IPS-20b (cell line): ENCODE measurements around the gene SLAMF8.
A peak's percentile ranks its signal among the peaks of the same experiment; 100 is the strongest.

Source experiments
- H3K27ac ChIP-seq: one replicate; pipeline ENCODE4 v1.5.1; 2013; ENCODE audit warnings: low read length
- H3K27me3 ChIP-seq: 2 replicates; pipeline ENCODE4 v1.6.1; 2013; ENCODE audit warnings: mild to moderate bottlenecking, low read length, inconsistent platforms; ENCODE audit not compliant: insufficient read depth
- H3K36me3 ChIP-seq: 2 replicates; pipeline ENCODE4 v1.6.1; 2013; ENCODE audit warnings: low read depth, mild to moderate bottlenecking, inconsistent platforms, low read length, moderate library complexity; ENCODE audit not compliant: insufficient read depth
- H3K4me1 ChIP-seq: 2 replicates; pipeline ENCODE4 v1.6.1; 2013; ENCODE audit warnings: mild to moderate bottlenecking, control low read depth, inconsistent platforms, low read length, moderate library complexity; ENCODE audit not compliant: insufficient read depth
- H3K4me3 ChIP-seq: 2 replicates; pipeline ENCODE4 v1.5.1; 2013; ENCODE audit warnings: mild to moderate bottlenecking, low read length, inconsistent platforms
- H3K9ac ChIP-seq: 2 replicates; pipeline ENCODE4 v1.6.1; 2013; ENCODE audit warnings: low read depth, mild to moderate bottlenecking, inconsistent platforms, low read length, moderate library complexity
- H3K9me3 ChIP-seq: 2 replicates; pipeline ENCODE4 v1.6.1; 2013; ENCODE audit warnings: mild to moderate bottlenecking, low read depth, low read length, inconsistent platforms; ENCODE audit not compliant: insufficient read depth

SLAMF8 gene

GRCh38 chr1:159826441-159827101 lies at the start of gene SLAMF8:
TSS of gene SLAMF8 (plus strand) at chr1:159826873. CDS start at chr1:159826899, 26 bp downstream.
- Histone ChIP-seq H3K4me1 (peaks cover 2% of the 10 kb centered on the region; the same call in 1 of the 2 replicates), H3K4me3 (no peak within 1 kb of the TSS), H3K9me3 (no peaks in the 10 kb centered on the region), H3K9ac (no peak within 1 kb of the TSS), H3K27me3 (peaks cover 39% of the 10 kb centered on the region), H3K36me3 (no peaks in the 10 kb centered on the region), H3K27ac (no peak within 1 kb of the TSS)

GRCh38 chr1:159778266-159778665 lies 48.4 kb upstream of the SLAMF8 start:
- H3K4me1 ChIP-seq = no peaks in the 10 kb centered on the region
- H3K27ac ChIP-seq = no peak overlapping the region
- no peaks in the 10 kb centered on the region for H3K36me3 ChIP-seq
- no peaks in the 10 kb centered on the region for H3K9me3 ChIP-seq
- peaks cover 4% of the 10 kb centered on the region; the same call in 1 of the 2 replicates for H3K27me3 ChIP-seq
- no peak overlapping the region for H3K4me3 ChIP-seq
- no peak overlapping the region for H3K9ac ChIP-seq

DNA sequence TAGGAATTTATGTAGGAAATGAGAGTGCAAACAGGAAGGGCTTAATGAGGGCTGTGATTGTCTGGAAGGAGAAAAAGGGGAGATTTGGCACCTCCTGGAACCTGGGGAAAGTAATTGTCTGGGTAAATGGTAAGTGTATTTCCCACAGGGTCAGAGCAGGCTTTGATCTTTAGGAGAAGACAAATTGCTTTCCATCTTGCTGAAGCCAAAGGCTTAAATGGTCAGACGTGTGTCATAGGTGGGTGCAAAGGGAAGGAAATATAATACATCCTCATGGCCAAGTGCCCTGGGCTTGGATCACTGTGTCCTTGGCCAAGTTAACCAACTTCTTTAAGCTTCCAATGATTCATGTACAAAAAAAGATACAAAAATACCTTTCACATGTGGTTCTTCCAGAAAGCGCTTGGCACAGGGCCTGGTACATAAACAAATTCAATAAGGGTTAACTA lies 47.2 kb upstream of the SLAMF8 start:
- Histone ChIP-seq H3K4me1 (0 out of 2 replicates have a peak, but pooled peaks cover 4% of the 10 kb centered on the region), H3K27me3 (peaks cover 4% of the 10 kb centered on the region; the same call in 1 of the 2 replicates), H3K9me3 (no peaks in the 10 kb centered on the region), H3K4me3 (no peak overlapping the region), H3K36me3 (no peaks in the 10 kb centered on the region), H3K9ac (no peak overlapping the region), H3K27ac (no peak overlapping the region)

- Histone ChIP-seq H3K27ac (no peak within 1 kb of the TSS), H3K9me3 (no peaks in the 10 kb centered on the region), H3K4me1 (0 out of 2 replicates have a peak, but pooled peaks cover 4% of the 10 kb centered on the region), H3K36me3 (no peaks in the 10 kb centered on the region), H3K4me3 (peak within 1 kb of the TSS; percentile 69; the same call in 1 of the 2 replicates), H3K9ac (no peak within 1 kb of the TSS; the same call in 1 of the 2 replicates), H3K27me3 (peaks cover 4% of the 10 kb centered on the region; the same call in 1 of the 2 replicates)
Measured at GRCh38 chr1:159780583-159781582, 45.8 kb upstream of the SLAMF8 start, which contains the start of gene DUSP23. TSS of gene DUSP23 (plus strand) at chr1:159780962. CDS start at chr1:159781101, 139 bp downstream.

DNA sequence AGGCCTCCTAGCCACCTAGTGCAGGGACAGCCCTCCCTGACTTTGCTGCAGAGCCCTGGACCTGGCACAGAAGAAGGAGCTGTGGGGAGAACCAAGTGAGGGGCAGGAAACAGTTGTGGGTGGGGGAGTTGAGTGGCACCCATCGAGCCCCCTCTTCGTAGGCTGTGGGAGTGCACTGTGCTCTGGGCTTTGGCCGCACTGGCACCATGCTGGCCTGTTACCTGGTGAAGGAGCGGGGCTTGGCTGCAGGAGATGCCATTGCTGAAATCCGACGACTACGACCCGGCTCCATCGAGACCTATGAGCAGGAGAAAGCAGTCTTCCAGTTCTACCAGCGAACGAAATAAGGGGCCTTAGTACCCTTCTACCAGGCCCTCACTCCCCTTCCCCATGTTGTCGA lies 44.7 kb upstream of the SLAMF8 start:
- H3K9ac ChIP-seq = no peak overlapping the region
- no peaks in the 10 kb centered on the region for H3K9me3 ChIP-seq
- peak overlapping the region; percentile 69; the same call in 1 of the 2 replicates for H3K4me3 ChIP-seq
- peaks cover 4% of the 10 kb centered on the region; the same call in 1 of the 2 replicates for H3K27me3 ChIP-seq
- H3K36me3 ChIP-seq = no peaks in the 10 kb centered on the region
- H3K4me1 ChIP-seq = 0 out of 2 replicates have a peak, but pooled peaks cover 4% of the 10 kb centered on the region
- H3K27ac ChIP-seq = no peak overlapping the region

DNA sequence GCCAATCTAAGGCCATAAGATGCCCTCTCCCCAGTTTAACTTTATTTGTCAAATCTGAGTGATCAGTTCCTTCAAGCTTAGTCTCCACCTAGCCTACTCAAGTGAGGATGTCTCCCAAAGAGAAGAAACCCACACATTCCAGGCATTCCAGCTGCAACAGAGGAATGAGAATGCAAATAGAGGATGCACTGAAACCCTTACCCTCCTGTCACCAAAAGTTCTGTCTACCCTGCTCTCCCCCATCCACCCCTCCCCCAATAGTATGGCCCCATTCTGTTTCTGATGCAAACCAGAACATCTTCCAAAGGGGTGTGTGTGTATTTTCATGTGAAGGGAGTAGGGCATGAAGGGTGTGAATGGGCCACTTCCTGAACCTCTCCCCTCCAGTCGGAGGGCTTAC lies 42.9 kb upstream of the SLAMF8 start:
- no peak overlapping the region for H3K27ac ChIP-seq
- no peaks in the 10 kb centered on the region for H3K9me3 ChIP-seq
- no peak overlapping the region for H3K4me3 ChIP-seq
- H3K9ac ChIP-seq = no peak overlapping the region
- no peaks in the 10 kb centered on the region for H3K36me3 ChIP-seq
- H3K27me3 ChIP-seq = peaks cover 4% of the 10 kb centered on the region; the same call in 1 of the 2 replicates
- H3K4me1 ChIP-seq = 0 out of 2 replicates have a peak, but pooled peaks cover 4% of the 10 kb centered on the region

DNA sequence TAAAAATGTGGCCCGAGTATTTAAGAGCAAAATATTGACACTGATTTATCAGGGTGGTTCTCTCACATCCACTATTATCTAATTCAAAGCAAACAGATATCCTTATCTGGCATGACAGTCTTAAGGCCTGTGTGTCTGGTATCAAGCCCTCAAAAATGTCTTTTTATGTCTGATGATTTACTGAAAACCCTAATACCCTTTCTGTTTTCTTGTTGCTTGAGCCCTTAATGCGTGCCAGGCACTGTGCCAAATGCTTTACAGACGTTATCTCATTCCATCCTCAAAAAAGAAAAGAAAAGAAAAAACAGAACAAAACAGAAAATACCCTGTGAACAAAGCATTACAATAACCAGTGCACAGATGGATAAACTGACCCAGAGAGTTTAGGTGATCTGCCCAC lies 40.2 kb upstream of the SLAMF8 start:
- H3K9me3 ChIP-seq = no peaks in the 10 kb centered on the region
- H3K4me3 ChIP-seq = no peak overlapping the region
- 0 out of 2 replicates have a peak, but pooled peaks cover 4% of the 10 kb centered on the region for H3K4me1 ChIP-seq
- peaks cover 4% of the 10 kb centered on the region; the same call in 1 of the 2 replicates for H3K27me3 ChIP-seq
- H3K27ac ChIP-seq = no peak overlapping the region
- H3K9ac ChIP-seq = no peak overlapping the region
- H3K36me3 ChIP-seq = no peaks in the 10 kb centered on the region

- Histone ChIP-seq H3K4me3 (no peak overlapping the region), H3K27me3 (peaks cover under 1% of the 10 kb centered on the region; the same call in 1 of the 2 replicates), H3K27ac (no peak overlapping the region), H3K9me3 (no peaks in the 10 kb centered on the region), H3K9ac (no peak overlapping the region), H3K4me1 (0 out of 2 replicates have a peak, but pooled peaks cover 4% of the 10 kb centered on the region), H3K36me3 (no peaks in the 10 kb centered on the region)
Measured at GRCh38 chr1:159786966-159787365, 39.7 kb upstream of the SLAMF8 start.

DNA sequence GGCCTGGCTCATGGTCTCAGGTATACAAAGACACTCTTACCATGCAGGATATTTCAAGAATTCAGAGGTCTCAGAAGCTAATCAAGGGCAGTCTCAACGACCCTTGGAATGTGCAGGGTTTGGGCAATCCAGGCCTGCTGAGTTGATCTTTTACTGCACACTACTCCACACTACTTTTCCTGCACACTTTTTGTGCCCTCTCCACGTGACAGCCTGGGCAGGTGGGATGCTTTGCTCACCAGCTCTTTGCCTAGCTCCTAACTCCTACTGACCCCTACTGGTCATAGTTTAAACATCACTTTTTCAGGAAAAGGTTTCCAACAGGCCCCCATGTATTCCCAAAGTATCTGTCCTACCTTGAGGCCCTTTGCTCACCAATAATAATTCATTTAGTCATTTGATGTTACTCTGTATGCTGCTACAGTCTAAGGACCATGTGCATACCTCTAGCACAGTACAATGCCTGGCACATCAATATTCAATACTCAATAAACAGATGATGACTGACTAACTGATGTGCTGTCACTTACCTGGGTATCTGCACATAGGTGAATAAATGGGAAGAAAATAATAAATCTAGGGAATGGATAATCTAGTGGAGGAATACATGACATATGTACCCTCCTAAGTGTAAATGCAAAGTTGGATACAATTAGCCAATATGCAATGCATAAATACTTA lies 36.3 kb upstream of the SLAMF8 start:
- Histone ChIP-seq H3K9me3 (no peaks in the 10 kb centered on the region), H3K9ac (no peak overlapping the region), H3K4me3 (no peak overlapping the region), H3K36me3 (no peaks in the 10 kb centered on the region), H3K27me3 (no peaks in the 10 kb centered on the region), H3K4me1 (no peaks in the 10 kb centered on the region), H3K27ac (no peak overlapping the region)

DNA sequence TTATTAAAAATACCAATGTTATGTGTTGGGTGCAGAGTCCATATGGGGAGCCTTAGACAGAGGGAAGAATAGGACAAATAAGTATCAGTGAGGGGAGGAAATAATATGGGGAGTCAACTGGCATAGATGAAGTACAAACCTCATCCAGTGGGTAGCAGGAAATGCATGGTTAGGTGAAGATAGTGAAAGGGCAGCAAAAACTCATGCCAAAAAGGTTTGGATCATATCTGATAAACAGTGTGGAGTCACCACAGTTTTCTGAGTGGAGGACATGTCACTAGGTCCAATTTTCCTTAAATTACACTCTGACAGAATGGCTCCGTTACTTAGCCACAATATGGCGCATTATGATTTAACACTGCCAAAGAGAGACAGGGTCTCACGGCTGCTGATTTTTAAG lies 35.6 kb upstream of the SLAMF8 start:
- Histone ChIP-seq H3K9ac (no peak overlapping the region), H3K4me3 (no peak overlapping the region), H3K27ac (no peak overlapping the region), H3K4me1 (no peaks in the 10 kb centered on the region), H3K36me3 (no peaks in the 10 kb centered on the region), H3K9me3 (no peaks in the 10 kb centered on the region), H3K27me3 (no peaks in the 10 kb centered on the region)

GRCh38 chr1:159791461-159791860 lies 35.2 kb upstream of the SLAMF8 start:
- Histone ChIP-seq H3K4me3 (no peak overlapping the region), H3K36me3 (no peaks in the 10 kb centered on the region), H3K9ac (no peak overlapping the region), H3K27me3 (no peaks in the 10 kb centered on the region), H3K9me3 (no peaks in the 10 kb centered on the region), H3K27ac (no peak overlapping the region), H3K4me1 (no peaks in the 10 kb centered on the region)
